ENCODE measurements around the gene CLBA1.

- TF ChIP-seq, protein P1, sequence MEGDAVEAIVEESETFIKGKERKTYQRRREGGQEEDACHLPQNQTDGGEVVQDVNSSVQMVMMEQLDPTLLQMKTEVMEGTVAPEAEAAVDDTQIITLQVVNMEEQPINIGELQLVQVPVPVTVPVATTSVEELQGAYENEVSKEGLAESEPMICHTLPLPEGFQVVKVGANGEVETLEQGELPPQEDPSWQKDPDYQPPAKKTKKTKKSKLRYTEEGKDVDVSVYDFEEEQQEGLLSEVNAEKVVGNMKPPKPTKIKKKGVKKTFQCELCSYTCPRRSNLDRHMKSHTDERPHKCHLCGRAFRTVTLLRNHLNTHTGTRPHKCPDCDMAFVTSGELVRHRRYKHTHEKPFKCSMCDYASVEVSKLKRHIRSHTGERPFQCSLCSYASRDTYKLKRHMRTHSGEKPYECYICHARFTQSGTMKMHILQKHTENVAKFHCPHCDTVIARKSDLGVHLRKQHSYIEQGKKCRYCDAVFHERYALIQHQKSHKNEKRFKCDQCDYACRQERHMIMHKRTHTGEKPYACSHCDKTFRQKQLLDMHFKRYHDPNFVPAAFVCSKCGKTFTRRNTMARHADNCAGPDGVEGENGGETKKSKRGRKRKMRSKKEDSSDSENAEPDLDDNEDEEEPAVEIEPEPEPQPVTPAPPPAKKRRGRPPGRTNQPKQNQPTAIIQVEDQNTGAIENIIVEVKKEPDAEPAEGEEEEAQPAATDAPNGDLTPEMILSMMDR (IDR thresholded peaks at IDR 0.05): no peak
- TF ChIP-seq RCOR1 (IDR thresholded peaks at IDR 0.05; ENCODE audit: low read depth, low read length): no peak
- TF ChIP-seq RFX5 (IDR thresholded peaks at IDR 0.05): no peak
- TF ChIP-seq PHF8 (IDR thresholded peaks at IDR 0.05; ENCODE audit: borderline replicate concordance, low read depth): no peak
- no peak for TF ChIP-seq POLR2A (IDR thresholded peaks at IDR 0.05; ENCODE audit: low read length)
Measured at GRCh38 chr14:104941508-104942365, 43.9 kb upstream of the CLBA1 start.
